Activated CD4-positive, CD25-positive, alpha-beta regulatory T cell (primary cell): ENCODE results near the gene APOC1.
"Not testable (repeated sequence)": the region's sequence is repeated elsewhere in the genome, so short reads cannot be mapped to it uniquely, and the experiment has no call there.

ENCODE experiments used
- DNase-seq, 4 experiments: peaks; one replicate each; lab custom pipeline; 2025; lab: John Stamatoyannopoulos, UW

Gene APOC1

GRCh38 chr19:44914433-44915206 lies at the start of gene APOC1:
APOC1 (plus strand) TSS chr19:44914608; CDS start chr19:44914892, 284 bp downstream.
- DNase-seq, result peak; percentile 35 to 55 (median 38)

GRCh38 chr19:44865196-44865767 lies 49.1 kb upstream of the APOC1 start:
- DNase-seq, result no peak

GRCh38 chr19:44866664-44867063 lies 47.7 kb upstream of the APOC1 start:
- DNase-seq, result no peak

GRCh38 chr19:44867578-44867977 lies 46.8 kb upstream of the APOC1 start:
- DNase-seq, result no peak

GRCh38 chr19:44869733-44870470 lies 44.5 kb upstream of the APOC1 start:
- no peak for DNase-seq

GRCh38 chr19:44871809-44872208 lies 42.6 kb upstream of the APOC1 start:
- DNase-seq, result no peak

- DNase-seq, result no peak
Measured at GRCh38 chr19:44872661-44873060, 41.7 kb upstream of the APOC1 start.

GRCh38 chr19:44874317-44874716 lies 40.1 kb upstream of the APOC1 start:
- no peak for DNase-seq

- no peak for DNase-seq
Measured at GRCh38 chr19:44875666-44876451, 38.5 kb upstream of the APOC1 start.

GRCh38 chr19:44876930-44877535 lies 37.4 kb upstream of the APOC1 start:
- DNase-seq, result no peak

- no peak for DNase-seq
Measured at GRCh38 chr19:44878120-44878865, 36.1 kb upstream of the APOC1 start.

GRCh38 chr19:44879309-44880065 lies 34.9 kb upstream of the APOC1 start:
- no peak for DNase-seq

GRCh38 chr19:44882063-44882462 lies 32.3 kb upstream of the APOC1 start:
- DNase-seq, result no peak

- not testable (repeated sequence) for DNase-seq
Measured at GRCh38 chr19:44882619-44883397, 31.6 kb upstream of the APOC1 start.

- DNase-seq, result no peak
Measured at GRCh38 chr19:44883922-44884321, 30.5 kb upstream of the APOC1 start.

- no peak for DNase-seq
Measured at GRCh38 chr19:44884566-44884965, 29.8 kb upstream of the APOC1 start.

- no peak for DNase-seq
Measured at GRCh38 chr19:44886141-44886540, 28.3 kb upstream of the APOC1 start.

GRCh38 chr19:44887648-44888047 lies 26.8 kb upstream of the APOC1 start:
- no peak for DNase-seq

GRCh38 chr19:44888335-44888734 lies 26.1 kb upstream of the APOC1 start:
- DNase-seq, result not testable (repeated sequence)
